ENCODE data around the gene GLE1.

DNA sequence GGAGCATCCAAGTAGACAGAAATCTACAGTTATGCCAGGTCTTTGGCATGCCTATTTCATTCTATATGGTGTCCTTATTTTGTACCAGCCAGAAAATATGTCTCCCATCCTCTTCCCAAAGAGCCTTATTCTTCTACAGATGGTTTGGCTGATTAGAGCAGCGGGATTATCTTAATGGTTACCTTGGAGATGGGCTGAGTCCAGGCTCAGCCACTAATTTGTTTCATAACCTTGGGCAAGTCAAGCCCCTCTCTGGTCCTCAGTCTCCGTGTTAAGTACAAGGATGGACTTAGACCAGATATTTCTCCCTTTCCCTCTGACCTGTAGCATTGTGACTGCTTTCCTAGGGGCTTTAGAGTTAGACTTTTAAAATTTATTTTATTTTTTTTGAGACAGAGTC, 11.1 kb upstream of the GLE1 start:
- no peak for TF ChIP-seq EZH2phosphoT487 (IDR thresholded peaks at IDR 0.05; ENCODE audit: borderline replicate concordance)
- TF ChIP-seq, protein P1, sequence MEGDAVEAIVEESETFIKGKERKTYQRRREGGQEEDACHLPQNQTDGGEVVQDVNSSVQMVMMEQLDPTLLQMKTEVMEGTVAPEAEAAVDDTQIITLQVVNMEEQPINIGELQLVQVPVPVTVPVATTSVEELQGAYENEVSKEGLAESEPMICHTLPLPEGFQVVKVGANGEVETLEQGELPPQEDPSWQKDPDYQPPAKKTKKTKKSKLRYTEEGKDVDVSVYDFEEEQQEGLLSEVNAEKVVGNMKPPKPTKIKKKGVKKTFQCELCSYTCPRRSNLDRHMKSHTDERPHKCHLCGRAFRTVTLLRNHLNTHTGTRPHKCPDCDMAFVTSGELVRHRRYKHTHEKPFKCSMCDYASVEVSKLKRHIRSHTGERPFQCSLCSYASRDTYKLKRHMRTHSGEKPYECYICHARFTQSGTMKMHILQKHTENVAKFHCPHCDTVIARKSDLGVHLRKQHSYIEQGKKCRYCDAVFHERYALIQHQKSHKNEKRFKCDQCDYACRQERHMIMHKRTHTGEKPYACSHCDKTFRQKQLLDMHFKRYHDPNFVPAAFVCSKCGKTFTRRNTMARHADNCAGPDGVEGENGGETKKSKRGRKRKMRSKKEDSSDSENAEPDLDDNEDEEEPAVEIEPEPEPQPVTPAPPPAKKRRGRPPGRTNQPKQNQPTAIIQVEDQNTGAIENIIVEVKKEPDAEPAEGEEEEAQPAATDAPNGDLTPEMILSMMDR (conservative IDR thresholded peaks at IDR 0.05; ENCODE audit: low read length), result no peak
